ENCODE data around the gene CISH.

CISH gene

GRCh38 chr3:50612970-50613846, 1.6 kb upstream of the CISH start:
- no peak for DNase-seq (ENCODE audit: low read depth)

GRCh38 chr3:50612234-50612882, 784 bp upstream of the CISH start:
- no peak for DNase-seq (ENCODE audit: low read depth)

GRCh38 chr3:50610992-50611463, 546 bp downstream of the CISH start:
- DNase-seq (ENCODE audit: low read depth), result no peak

- no peak for DNase-seq (ENCODE audit: low read depth)
These were observed 1.2 kb downstream of the CISH start for GRCh38 chr3:50610181-50610971.

GRCh38 chr3:50609763-50610085, 1.9 kb downstream of the CISH start:
- no peak for DNase-seq (ENCODE audit: low read depth)

- DNase-seq (ENCODE audit: low read depth), result no peak
These were observed 2.4 kb downstream of the CISH start for GRCh38 chr3:50609071-50609762.

GRCh38 chr3:50608278-50608677, 3.3 kb downstream of the CISH start:
- no peak for DNase-seq (ENCODE audit: low read depth)

- no peak for DNase-seq (ENCODE audit: low read depth)
These were observed 4.1 kb downstream of the CISH start for GRCh38 chr3:50607271-50608091.

GRCh38 chr3:50606596-50606995, 5.0 kb downstream of the CISH start:
- DNase-seq (ENCODE audit: low read depth), result no peak

- no peak for DNase-seq (ENCODE audit: low read depth)
These were observed 5.7 kb downstream of the CISH start for GRCh38 chr3:50605901-50606326.

GRCh38 chr3:50604628-50605588, 6.7 kb downstream of the CISH start:
- no peak for DNase-seq (ENCODE audit: low read depth)

GRCh38 chr3:50604110-50604621, 7.4 kb downstream of the CISH start:
- no peak for DNase-seq (ENCODE audit: low read depth)

- no peak for DNase-seq (ENCODE audit: low read depth)
These were observed 8.1 kb downstream of the CISH start for GRCh38 chr3:50603261-50604109.

GRCh38 chr3:50602595-50603191, 8.9 kb downstream of the CISH start:
- no peak for DNase-seq (ENCODE audit: low read depth)

GRCh38 chr3:50600841-50601591, 10.6 kb downstream of the CISH start:
- peak; percentile 89 for DNase-seq (ENCODE audit: low read depth)

- DNase-seq (ENCODE audit: low read depth), result no peak
These were observed 11.3 kb downstream of the CISH start for GRCh38 chr3:50600141-50600753.

- no peak for DNase-seq (ENCODE audit: low read depth)
These were observed 11.9 kb downstream of the CISH start for GRCh38 chr3:50599716-50600118.
